GM19372 (cell line): Measurements from ENCODE around the gene ANKRD37.
"Not testable (repeated sequence)": the region's sequence is repeated elsewhere in the genome, so short reads cannot be mapped to it uniquely, and the experiment has no call there.

ENCODE experiments used
- ATAC-seq: cut with Tn5 transposase; IDR thresholded peaks from one replicate; pipeline ENCODE4 v1.9.1; 2021; ENCODE audit warnings: mild to moderate bottlenecking, low read depth, moderate library complexity; ENCODE audit not compliant: unreplicated experiment

ANKRD37 gene

DNA sequence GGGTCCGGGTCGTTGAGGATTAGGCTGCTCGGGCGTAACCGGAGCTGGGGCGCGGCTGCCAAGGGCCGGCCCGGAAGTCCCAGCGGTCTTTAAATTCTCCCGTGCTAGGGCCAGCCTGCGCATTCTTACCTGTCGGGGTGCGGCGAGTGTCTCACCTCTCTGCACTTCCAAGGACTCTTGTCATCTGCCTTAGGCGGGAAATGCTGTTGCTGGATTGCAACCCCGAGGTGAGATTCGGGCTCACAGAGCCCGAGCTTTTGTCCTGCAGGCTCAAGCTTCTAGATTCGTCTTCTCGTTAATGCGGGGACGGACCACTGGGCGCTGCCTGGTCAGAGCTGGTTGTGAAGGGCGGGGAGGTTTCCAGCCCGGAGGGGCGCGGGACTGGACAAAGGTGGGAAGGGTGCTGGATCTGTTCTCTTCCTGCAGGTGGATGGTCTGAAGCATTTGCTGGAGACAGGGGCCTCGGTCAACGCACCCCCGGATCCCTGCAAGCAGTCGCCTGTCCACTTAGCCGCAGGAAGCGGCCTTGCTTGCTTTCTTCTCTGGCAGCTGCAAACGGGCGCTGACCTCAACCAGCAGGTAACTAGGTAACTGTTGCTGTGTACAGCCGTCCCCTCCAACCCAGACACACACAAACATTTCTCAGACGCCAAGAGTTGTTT, at the start of gene ANKRD37:
ANKRD37 (plus strand) TSS at position 118 of the 662 bp plus-strand sequence; CDS start at position 201, 83 bp downstream.
- ATAC-seq: no peak

GRCh38 chr4:185346975-185347601, 49.6 kb upstream of the ANKRD37 start:
- no peak for ATAC-seq

DNA sequence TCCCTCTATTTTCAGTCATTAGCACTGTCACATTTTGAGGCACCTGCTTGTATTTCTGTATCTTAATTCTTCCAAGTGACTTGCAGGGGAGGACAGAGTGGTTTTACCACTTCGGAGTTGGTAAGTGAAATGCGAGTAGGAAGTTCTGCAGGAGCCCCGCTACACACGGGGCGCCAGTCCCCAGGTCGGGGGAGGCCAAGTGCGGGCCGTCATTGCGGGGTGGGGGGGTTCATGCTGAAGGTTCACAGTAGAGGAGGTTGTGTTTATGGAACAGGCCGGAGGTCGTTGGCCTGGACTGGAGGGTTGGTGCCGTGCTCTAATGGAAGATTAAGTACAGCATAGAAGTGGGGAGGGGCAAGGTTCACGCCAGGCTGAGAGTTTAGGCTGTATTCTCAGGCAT, 45.0 kb upstream of the ANKRD37 start:
- no peak for ATAC-seq

GRCh38 chr4:185352202-185352601, 44.4 kb upstream of the ANKRD37 start:
- ATAC-seq: no peak

- ATAC-seq: no peak
Measured at GRCh38 chr4:185352741-185353140, 43.9 kb upstream of the ANKRD37 start.

DNA sequence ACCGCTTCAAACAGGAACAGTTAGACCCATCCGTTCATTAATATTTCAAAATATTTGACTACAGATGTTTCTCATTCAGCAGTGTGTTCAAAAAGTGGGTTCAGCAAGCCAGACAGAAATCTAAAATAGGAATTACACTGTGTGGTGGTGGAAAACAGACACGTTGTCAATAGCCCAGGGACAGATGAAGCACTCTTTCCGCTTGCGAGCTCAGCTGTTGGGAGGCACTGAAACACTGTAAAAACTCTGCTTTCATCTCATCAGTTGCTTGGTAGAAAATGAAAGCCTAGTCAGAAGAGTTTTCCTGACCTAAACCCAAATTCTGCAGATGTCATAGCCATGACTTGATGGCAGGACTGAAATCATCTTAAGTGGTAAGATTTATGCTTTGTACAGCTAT, 39.4 kb upstream of the ANKRD37 start:
- no peak for ATAC-seq

DNA sequence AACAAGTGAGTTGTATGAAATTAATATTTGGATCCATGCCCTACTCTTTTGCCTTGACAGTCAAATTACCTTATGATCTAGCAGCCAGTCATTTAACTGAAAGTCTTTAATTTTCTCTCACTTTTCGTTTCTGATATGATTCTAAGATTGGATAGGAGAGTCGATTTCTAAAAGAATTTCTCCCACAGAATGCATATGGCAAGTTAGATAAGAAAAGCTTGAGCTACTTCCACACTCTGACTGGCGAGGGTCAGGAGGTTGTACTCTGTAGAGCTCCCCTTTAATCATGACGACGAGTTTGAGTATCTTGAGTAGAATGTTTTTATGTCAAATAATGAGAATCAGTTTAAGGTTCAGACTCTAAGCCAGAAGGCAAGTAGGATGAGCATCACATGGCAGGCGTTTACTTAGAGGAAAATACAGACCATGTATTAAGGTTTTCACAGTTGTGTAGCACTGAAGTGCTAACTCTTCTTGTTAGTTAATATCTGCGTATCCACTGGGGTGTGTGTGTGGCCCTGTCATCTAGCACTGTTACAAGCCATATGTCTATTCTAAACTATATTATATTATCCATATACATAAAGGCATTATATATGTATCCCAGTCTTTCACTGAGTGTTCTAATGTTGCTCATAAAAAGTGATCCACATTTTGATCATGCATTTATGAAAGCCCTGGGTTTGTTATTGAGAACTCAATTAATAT, 38.8 kb upstream of the ANKRD37 start:
- ATAC-seq: no peak

GRCh38 chr4:185358514-185358913, 38.1 kb upstream of the ANKRD37 start:
- no peak for ATAC-seq

- no peak for ATAC-seq
Measured at GRCh38 chr4:185358959-185359358, 37.7 kb upstream of the ANKRD37 start.

DNA sequence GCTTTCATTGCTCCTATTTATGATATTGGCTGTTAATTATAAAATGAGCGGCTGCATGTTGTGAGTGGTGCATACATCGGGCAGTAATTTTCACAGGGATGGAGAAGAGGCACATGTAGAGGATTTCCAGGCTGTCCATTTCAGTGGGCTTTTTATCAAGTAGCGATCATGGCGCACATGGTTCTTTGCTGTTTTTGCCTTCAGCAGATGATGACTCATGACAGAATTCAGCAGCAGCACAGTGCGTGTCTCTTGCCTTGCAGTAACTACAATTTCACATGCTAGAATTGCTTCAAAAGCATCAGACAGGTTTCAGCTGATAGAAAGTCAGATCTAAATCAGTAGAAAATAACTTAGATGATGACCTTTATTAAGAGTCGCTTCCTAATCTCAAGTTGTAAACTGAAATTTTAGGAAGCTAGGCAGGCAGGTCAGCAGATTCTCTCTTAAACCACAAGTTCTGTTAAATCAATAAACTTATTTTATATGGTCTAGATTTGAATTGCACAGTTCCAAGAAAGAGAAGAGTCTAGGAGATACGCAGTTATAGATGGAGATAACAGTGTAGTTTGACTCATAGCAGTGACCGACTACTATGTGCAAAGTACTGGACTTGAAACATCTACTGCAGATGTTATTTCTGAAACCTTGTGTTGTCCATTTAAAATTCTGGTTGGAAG, 36.7 kb upstream of the ANKRD37 start:
- ATAC-seq: no peak

DNA sequence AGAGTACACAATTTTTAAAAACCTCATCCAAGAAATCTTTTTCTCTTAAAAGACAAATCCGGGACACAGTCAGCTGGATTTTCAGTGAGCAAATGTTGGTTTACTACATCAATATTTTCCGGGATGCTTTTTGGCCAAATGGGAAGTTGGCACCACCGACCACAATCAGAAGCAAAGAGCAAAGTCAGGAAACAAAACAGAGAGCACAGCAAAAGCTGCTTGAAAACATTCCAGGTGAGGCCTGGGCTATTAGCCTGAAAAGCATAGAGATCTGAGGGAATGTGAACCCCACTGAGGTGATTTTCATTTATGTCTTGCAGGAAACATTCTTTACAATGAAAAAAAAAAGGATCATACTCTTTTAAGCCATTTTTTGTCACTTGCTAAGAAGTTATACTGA, 34.8 kb upstream of the ANKRD37 start:
- ATAC-seq: no peak

GRCh38 chr4:185362570-185362969, 34.1 kb upstream of the ANKRD37 start:
- ATAC-seq: not testable (repeated sequence)

DNA sequence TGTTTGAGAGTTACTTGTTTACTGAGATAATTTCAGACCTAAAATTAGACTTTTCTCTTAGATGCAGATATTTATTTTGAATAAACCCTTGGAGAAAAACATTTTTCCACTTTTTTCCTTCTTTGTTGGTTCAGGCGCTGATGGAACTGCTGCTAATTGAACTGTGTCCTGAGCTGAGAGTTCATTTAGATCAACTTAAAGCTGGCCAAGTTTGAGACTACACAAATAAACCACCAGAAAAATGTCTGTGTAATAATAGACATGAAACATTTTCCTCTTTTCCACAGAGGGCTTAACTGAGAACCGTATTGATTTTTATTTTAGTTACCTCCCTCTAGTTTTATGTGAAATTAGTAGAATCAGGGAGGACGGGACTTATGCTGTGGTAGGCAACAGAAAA, 33.4 kb upstream of the ANKRD37 start:
- no peak for ATAC-seq

- no peak for ATAC-seq
Measured at GRCh38 chr4:185364886-185365285, 31.8 kb upstream of the ANKRD37 start.

GRCh38 chr4:185369731-185370130, 26.9 kb upstream of the ANKRD37 start:
- no peak for ATAC-seq

GRCh38 chr4:185370268-185370949, 26.2 kb upstream of the ANKRD37 start:
- ATAC-seq: no peak

GRCh38 chr4:185371702-185372101, 24.9 kb upstream of the ANKRD37 start:
- ATAC-seq: no peak

- ATAC-seq: no peak
Measured at GRCh38 chr4:185374027-185374426, 22.6 kb upstream of the ANKRD37 start.

DNA sequence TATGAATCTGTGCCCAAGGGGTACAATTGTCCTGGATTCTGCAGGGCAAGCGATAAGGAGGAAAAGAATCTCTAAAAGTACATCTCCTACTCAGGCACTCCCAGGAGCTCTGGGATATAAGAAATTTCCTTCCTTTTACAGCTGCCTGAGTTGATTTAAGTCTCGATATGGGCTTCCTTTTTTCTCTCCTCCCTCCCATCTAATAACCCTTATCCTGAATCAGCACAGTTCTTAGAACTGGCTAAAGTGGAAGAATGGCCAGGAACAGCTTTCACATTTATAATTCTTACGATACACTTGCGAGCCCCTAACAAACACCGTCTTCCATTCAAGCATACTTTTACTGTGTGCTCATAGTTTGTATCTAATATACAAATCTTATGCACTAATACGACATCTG, 22.1 kb upstream of the ANKRD37 start:
- ATAC-seq: no peak

GRCh38 chr4:185378264-185378663, 18.4 kb upstream of the ANKRD37 start:
- ATAC-seq: no peak
